Stomach smooth muscle (tissue), 2 donors: ENCODE measurements around the gene GOLGA6B.
"Not testable (repeated sequence)": the region's sequence is repeated elsewhere in the genome, so short reads cannot be mapped to it uniquely, and the experiment has no call there.

Source experiments
- H3K27ac ChIP-seq: one replicate; pipeline ENCODE4 v1.7.0; 2013; ENCODE audit warnings: mild to moderate bottlenecking, low read length, inconsistent platforms
- H3K27me3 ChIP-seq, 2 donors: one replicate each; pipeline ENCODE4 v1.7.0; 2013; ENCODE audit warnings: low read length in 2 of 2; ENCODE audit not compliant: insufficient read depth in 2 of 2, control insufficient read depth in 1 of 2
- H3K36me3 ChIP-seq, 2 donors: one replicate each; pipeline ENCODE4 v1.7.0; 2013; ENCODE audit warnings: low read length in 2 of 2; ENCODE audit not compliant: control insufficient read depth in 2 of 2, insufficient read depth in 2 of 2
- H3K4me1 ChIP-seq: one replicate; pipeline ENCODE4 v1.7.0; 2013; ENCODE audit warnings: low read length; ENCODE audit not compliant: control insufficient read depth, insufficient read depth
- H3K4me3 ChIP-seq, 2 donors: one replicate each; pipeline ENCODE4 v1.7.0; 2013; ENCODE audit warnings: low read length in 2 of 2
- H3K9ac ChIP-seq, 2 donors: one replicate each; pipeline ENCODE4 v1.7.0; 2013; ENCODE audit warnings: low read length in 2 of 2, mild to moderate bottlenecking in 1 of 2
- H3K9me3 ChIP-seq, 2 donors: one replicate each; pipeline ENCODE4 v1.7.0; 2013; ENCODE audit warnings: low read length in 2 of 2; ENCODE audit not compliant: control insufficient read depth in 2 of 2
- donor health status: healthy.
- donor health status: Pancreatic carcinoma.

Gene GOLGA6B

GRCh38 chr15:72698938-72699337 lies 44.4 kb downstream of the GOLGA6B start:
- H3K27ac ChIP-seq, result no peak overlapping the region
- H3K36me3 ChIP-seq, result no peaks in the 10 kb centered on the region
- H3K4me1 ChIP-seq, result no peaks in the 10 kb centered on the region
- no peak overlapping the region for H3K9ac ChIP-seq
- H3K4me3 ChIP-seq, result no peak overlapping the region
- H3K27me3 ChIP-seq, result no peaks in the 10 kb centered on the region
- no peaks in the 10 kb centered on the region for H3K9me3 ChIP-seq

GRCh38 chr15:72700076-72700475 lies 45.6 kb downstream of the GOLGA6B start:
- Histone ChIP-seq H3K36me3 (no peaks in the 10 kb centered on the region), H3K9me3 (no peaks in the 10 kb centered on the region), H3K4me3 (no peak overlapping the region), H3K4me1 (no peaks in the 10 kb centered on the region), H3K9ac (no peak overlapping the region), H3K27ac (no peak overlapping the region), H3K27me3 (no peaks in the 10 kb centered on the region)

- H3K9ac ChIP-seq, result no peak overlapping the region
- H3K36me3 ChIP-seq, result no peaks in the 10 kb centered on the region
- no peaks in the 10 kb centered on the region for H3K9me3 ChIP-seq
- H3K4me3 ChIP-seq, result no peak overlapping the region
- no peaks in the 10 kb centered on the region for H3K4me1 ChIP-seq
- no peak overlapping the region for H3K27ac ChIP-seq
- no peaks in the 10 kb centered on the region for H3K27me3 ChIP-seq
Observed at GRCh38 chr15:72706266-72706665, 51.8 kb downstream of the GOLGA6B start.

GRCh38 chr15:72708551-72709303 lies 54.2 kb downstream of the GOLGA6B start:
- not testable (repeated sequence) for H3K27ac ChIP-seq, H3K9me3 ChIP-seq, H3K4me1 ChIP-seq, H3K27me3 ChIP-seq, H3K4me3 ChIP-seq, H3K36me3 ChIP-seq, H3K9ac ChIP-seq
